HG03571 (cell line): ENCODE measurements around the gene MANEAL.

Experiments
- ATAC-seq: cut with Tn5 transposase; IDR thresholded peaks from one replicate; pipeline ENCODE4 v1.9.1; 2021; ENCODE audit not compliant: unreplicated experiment

Gene MANEAL

DNA sequence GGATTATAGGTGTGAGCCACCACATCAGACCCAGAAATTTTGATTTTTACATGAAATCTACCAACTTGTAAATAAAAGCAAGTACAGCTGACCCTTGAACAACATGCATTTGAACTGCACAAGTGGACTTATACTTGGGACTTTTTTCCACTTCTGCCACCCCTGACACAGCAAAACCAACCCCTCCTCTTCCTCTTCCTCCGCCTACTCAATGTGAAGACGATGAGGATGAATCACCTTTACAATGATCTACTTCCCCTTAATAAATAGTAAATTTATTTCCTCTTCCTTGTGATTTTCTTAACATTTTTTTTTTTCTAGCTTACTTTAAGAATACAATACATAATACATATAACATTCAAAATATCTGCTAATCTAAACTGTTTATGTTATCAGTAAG is 31.9 kb downstream of the MANEAL start:
- ATAC-seq: no peak

DNA sequence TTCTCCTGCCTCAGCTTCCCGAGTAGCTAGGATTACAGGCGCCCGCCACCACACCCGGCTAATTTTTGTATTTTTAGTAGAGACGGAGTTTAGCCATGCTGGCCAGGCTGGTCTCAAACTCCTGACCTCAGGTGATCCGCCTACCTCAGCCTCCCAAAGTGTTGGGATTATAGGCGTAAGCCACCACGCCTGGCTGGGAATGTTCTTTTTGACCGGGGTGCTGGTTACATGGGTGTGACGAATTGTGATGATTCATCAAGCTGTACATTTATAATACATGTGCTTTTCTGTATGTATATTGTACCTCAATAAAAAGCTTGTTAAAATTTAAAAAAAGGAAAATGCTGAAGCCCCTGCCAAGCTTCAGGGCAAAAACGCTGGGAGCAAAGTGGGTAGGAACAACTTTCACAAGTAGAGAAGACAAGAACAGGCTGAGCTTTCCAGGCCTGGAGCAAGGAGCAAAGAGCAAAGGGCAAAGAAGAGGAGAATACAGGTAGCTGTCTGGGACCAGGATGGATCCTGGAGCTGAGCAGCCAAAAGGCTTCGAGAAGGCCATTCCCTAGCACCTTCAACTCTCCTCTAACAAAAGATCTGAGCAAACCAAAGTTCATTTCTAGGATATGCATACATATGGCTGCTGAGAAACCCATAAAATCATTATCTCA is 34.9 kb downstream of the MANEAL start:
- no peak for ATAC-seq

DNA sequence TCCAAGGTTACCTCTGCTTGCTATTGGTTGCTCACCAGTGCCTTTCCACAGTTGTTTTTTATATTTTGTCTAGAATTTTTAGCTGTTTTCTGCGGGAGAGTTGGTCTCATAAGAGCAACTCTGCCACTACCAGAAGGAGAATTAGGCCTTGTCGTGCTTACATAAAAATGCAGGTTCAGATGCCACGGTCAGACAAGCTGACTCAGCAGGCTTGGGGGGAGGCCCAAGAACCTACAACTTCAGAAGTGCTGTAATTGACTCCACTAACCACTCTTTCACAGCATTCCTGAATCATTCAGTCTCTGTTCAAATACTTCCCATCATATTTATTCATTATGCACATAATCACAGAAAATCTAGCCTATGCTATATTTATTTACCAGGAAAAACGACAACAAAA is 37.5 kb downstream of the MANEAL start:
- no peak for ATAC-seq

DNA sequence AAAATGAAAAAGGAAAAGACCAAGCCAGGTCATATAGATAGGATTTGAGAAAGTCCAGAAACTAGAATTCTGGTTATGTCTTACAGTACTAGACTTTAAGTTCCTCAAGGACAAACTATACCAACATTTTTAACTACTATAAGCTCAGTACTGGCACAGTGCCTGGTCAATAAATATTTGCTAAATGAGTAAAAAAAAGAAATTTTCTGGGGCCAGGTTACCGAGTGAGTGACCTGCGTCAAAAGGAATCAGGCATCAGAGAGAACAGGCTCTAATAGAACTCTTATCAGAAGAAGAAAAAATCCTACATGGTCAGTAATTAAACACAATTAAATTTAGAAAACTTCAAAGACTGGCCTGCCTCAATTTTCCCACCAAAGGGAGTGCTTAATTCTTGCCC is 38.2 kb downstream of the MANEAL start:
- ATAC-seq: no peak

DNA sequence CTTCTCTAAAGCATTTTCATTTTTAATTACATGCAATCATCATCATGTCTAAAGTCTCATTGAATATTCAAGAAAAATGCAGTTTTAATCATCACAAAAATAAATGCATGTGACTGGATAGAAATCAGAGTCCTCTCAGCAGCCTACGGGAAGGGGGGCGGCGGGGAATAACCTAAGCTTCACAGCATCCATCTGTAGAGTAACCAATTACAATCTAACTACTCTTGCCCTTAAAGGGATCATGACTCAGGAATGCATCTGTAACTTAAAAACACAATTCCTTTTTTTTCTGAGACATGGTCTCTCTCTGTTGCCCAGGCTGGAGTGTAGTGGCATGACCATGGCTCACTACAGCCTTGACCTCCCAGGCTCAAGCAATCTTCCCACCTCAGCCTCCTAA is 43.1 kb downstream of the MANEAL start:
- no peak for ATAC-seq

DNA sequence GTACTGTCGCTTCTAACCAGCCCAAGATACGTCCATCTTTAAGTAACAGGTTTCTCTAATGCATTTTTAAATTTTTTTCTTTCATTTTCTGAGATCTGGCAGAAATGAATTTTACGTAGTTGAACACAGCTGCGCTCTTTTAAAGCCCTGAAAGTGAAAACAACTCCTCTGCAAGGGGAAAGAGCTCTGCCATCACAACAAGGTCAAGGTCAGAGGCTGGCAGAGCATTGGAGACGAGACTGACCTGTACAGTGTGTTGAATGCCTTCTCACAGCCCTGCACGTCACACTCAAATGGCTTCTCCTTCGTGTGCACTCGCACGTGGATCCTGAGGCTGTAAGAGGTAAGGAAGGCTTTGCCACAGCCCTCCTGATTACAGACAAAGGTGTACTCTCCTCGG is 46.0 kb downstream of the MANEAL start:
- ATAC-seq: no peak

DNA sequence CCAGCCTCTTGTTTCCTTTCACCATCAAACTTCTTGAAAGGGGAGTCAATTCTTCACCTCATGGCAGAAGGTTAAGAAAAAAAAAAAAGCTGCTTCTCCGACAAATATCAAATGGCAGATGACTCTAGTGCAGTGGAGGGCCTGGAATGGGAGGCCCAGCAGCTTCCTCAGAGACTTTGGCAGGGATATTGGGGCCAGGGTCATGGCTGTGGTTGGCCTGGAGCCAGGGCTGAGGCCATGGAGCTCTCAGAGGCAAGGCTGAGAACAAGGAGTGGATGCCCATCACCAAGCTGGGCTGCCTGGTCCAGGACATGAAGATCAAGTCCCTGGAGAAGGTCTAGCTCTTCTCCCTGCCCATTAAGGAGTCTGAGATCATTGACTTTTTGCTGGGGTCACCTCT is 47.1 kb downstream of the MANEAL start:
- ATAC-seq: no peak

DNA sequence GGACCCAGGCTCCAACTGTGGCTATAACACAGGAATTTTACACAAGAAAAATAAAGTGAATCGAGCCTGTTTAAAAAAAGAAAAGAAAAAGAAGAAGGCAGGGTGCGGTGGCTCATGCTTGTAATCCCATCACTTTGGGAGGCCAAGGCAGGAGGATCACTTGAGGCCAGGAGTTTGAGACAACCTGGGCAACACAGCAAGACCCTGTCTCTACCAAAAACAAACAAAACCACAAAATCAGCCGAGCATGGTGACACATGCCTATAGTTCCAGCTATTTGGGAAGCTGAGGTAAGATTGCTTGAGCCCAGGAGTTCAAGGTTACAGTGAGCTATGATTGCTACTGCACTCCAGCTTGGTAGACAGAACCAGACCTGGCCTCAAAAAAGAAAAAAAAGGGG is 48.0 kb downstream of the MANEAL start:
- ATAC-seq: no peak

DNA sequence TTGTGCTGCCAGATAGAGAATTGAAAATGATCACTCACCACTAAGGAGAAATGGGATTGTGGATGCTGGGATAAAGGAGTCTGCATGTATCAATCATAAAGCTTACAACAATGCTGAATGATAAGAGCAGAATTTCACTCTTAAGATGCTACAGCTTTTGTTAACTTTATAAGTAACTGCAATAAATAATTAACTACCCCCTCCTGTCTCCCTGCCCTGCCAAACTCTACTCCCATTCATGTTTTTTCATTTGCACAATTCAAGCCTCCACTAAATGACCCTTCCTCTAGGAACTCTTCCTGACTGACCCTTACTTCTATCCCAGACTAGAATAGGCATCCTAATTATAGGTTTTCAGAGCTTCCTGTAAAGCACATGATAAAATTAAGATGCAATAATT is 50.9 kb downstream of the MANEAL start:
- no peak for ATAC-seq

DNA sequence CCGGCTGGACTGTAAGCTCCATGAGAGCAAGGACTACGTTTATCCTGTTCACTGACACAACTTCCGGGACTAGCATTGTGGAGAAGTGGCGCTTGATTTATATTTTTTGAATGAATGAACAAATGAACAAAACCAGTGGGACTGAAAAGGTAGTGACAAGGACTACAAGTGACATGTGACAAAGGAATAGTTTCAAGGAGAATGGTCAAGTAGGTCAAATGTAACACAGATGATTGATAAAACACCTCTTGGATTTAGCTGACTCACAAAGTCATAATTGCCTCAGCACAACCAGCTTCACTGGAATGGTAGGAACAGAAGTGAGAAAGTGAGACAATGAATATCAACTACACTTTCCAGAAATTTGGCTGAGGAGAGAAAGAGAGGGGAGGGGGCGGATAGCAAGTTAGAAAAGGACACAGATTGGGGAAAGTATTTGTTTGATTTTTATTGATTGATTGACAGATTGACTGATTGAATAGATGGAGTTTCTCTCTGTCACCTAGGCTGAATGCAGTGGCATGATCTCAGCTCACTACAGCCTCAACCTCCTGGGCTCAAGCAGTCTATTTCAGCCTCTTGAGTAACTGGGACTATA is 51.5 kb downstream of the MANEAL start:
- ATAC-seq: no peak

DNA sequence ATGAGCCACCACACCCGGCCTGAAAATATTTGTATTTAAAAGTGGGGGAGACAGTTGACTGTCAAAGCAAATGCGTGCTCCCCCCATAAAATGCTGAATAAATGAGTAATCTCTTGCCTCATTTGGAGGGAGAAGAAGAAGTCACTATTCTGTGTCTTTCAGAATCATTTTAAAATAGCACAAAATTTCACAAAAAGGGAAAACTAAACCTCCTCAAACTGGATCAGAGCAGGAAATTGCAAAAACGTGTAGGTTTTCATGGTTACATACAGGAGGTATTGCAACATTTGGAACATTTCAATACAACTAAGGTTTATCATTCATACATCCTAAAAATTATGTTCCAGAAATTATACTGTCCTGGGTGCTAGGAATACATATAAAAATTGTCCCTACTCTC is 52.1 kb downstream of the MANEAL start:
- ATAC-seq: no peak

DNA sequence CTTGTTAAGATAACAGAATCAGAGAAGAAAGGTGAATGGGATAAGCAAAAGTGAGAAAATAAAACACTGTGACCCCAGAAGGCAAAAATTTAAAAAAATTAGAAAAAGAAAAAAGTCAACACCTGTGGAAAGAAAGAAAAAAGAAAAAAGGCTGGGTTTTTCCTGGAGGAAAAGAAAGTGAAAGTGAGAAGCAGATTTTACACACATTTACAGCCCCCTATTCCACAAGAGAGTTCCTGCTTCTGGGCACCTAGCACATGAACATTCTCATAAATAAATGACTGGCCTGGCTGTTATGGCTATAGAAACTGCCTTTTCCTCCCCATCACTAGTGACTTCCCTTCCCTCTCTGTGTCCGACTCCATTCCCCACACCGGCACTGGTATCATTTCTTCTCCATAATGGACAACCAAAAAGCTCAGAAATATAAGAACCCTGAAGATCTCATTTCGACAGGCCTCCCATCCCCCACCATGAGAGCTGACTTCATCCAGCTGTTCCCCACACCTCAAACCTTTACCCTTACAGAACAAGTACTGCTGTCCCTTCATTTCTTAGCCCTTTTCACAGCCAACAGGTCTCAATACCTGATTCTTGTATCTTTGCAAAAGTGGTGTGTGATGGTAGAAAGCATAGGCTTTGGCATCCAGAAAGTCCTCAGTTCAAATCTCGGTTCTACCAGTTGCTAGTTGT is 53.1 kb downstream of the MANEAL start:
- ATAC-seq: no peak

DNA sequence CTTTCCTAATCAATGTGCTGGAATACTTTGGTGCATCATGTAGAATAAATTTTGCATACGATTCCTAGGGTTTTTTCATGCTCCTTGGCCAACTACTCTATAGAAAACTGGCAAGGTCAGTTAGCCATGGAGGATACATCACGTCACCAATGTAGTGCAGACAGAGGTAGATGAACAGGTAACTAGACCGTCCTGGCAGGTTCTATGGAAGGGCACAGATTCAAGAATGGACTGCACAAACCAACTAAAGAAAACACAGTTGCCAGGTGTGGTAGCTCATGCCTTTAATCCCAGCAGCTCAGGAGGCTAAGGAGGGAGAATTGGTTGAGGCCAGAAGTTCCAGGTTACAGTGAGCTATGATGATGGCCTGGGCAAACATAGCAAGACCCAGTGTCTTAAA is 55.8 kb downstream of the MANEAL start:
- ATAC-seq: no peak

DNA sequence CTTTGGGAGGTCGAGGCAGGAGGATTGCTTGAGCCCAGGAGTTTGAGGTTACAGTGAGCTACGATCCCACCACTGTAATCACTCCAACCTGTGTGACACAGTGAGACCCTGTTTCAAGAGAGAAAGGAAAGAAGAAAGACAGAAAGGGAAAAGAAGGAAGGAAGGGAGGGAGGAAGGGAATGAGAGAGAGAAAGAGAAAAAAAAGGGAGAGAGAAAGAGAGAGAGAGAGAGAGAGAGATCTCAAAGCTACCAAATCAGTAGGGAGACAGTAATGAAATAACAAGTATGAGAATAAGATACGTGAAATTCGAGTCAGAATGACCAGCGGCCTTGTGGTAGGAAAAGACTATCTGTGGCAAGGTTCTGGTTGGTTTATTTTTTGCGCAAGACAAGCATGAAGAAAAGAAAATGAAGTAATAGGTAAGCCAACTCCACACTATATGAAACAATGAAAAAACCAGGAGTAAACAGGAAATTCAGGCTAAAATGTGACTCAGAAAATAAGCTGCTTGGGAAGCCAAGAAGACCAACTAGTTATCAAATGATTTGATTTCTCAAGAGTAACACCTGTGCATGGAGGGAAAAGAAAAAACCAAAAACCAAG is 56.8 kb downstream of the MANEAL start:
- no peak for ATAC-seq
